GM12874 (cell line): ENCODE results near the gene FAHD1.

Experiments
- TF ChIP-seq, protein P1 (sequence below): IDR thresholded peaks from 2 replicates; pipeline ENCODE4 v1.5.1; 2011; ENCODE audit warnings: low read depth, mild to moderate bottlenecking, control low read depth, low read length, moderate library complexity; ENCODE audit not compliant: insufficient read depth

The FAHD1 gene

DNA sequence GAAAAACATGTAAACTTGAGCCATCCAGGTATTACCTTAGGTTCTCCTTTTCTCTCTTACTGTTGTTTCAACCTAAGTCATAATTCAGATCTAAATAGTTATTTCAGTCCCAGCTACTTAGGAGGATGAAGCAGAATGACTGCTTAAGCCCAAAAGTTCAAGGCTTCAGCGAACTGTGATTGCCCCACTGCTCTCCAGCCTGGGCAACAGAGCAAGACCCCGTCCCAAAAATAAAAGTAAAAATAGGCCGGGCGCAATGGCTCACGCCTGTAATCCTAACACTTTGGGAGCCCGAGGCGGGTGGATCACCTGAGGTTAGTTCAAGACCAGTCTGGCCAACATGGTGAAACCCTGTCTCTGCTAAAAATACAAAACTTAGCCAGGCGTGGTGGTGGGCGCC, 35.4 kb downstream of the FAHD1 start:
- TF ChIP-seq, protein P1, sequence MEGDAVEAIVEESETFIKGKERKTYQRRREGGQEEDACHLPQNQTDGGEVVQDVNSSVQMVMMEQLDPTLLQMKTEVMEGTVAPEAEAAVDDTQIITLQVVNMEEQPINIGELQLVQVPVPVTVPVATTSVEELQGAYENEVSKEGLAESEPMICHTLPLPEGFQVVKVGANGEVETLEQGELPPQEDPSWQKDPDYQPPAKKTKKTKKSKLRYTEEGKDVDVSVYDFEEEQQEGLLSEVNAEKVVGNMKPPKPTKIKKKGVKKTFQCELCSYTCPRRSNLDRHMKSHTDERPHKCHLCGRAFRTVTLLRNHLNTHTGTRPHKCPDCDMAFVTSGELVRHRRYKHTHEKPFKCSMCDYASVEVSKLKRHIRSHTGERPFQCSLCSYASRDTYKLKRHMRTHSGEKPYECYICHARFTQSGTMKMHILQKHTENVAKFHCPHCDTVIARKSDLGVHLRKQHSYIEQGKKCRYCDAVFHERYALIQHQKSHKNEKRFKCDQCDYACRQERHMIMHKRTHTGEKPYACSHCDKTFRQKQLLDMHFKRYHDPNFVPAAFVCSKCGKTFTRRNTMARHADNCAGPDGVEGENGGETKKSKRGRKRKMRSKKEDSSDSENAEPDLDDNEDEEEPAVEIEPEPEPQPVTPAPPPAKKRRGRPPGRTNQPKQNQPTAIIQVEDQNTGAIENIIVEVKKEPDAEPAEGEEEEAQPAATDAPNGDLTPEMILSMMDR: no peak

DNA sequence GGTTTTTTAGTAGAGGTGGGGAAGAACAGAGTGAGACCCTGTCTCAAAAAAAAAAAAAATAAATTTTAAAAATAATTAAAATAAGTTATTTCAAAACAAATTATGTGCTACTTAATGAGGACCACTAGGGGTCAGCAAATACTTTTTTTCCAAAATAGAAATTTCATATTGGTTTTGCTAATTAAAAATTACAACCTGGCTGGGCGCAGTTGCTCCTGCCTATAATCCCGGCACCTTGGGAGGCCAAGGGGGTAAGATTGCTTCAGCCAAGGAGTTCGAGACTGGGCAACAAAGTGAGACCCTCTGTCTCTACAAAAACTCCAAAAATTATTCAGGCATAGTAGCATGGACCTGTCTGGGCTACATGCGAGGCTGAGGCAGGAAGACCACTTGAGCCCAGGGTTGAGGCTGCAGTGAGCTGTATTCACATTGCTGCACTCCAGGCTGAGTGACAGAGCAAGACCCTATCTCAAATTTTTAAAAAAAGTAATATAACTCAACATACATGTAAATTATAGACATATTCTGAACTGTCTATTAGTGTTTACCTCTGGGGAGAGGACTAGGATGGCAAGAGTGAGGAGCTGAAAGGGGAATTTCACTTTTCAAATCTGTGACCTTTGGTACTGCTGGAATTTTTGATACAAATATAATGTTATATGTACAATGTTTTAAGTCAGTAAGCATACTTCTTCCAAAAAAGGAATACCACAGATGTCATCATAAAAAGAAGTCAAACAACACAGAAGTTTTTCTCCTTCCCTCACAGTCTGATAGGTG, 36.9 kb downstream of the FAHD1 start:
- TF ChIP-seq, protein P1: no peak

DNA sequence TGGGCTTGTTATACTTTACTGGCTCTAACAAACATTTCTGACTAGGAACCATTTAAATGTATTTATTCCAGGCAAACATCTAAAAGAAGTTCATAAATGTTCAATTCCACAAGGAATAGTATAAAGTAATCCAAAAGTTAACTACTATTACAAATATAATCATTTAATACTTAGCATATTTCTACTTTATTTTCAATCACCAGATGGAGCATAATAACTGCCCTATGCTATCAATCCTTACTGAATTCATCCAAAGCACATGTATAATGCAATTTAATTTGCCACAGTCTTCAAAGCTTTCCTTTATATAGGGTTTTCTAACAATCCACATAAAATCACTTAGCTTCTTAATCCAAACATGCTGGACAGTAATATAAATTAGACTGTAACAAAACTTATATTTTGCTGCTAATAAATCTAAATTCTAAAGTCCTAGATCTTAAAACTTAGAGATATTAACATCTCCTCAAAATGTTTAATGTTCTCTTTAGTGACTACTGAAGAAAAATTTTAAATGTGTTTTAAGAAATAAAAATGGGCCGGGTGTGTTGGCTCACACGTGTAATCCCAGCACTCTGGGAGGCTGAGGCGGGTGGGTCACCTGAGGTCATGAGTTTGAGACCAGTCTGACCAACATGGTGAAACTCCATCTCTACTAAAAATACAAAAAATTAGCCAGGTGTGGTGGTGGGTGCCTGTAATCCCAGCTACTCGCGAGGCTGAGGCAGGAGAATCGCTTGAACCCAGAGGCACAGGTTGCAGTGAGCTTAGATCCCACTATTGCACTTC, 39.1 kb downstream of the FAHD1 start:
- TF ChIP-seq, protein P1: no peak

DNA sequence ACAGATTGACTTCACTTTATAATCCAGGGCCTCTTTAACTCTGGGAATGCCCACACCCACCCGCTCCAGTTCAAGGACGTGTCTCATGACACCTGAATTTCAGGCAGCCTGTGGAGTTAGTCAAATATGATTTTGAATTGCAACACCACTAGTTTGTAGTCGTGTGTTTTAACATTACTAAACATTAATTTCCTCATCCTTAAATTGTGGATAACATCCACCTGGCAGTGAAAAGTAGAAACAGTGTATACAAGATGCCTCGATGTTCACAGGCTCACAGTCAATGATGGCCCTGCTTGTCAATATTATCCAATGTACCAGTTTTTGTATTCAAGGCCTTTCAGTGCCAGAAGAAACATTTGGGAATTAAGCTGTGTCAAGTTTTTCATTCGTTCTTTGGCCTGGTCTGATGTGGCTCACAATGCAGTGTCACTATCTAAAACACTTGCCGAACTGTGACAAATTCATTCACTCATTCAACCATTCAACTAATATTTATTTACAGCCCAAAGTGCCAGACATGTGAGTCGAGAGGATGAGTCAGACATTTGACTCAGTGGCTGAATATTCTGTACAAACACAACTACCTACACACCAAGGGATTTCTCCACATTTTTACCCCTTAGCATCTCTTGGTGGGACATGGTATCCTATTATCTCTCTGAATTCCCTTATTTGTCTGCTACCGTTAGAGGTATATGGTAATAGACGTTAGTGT, 43.5 kb downstream of the FAHD1 start:
- TF ChIP-seq, protein P1: no peak

DNA sequence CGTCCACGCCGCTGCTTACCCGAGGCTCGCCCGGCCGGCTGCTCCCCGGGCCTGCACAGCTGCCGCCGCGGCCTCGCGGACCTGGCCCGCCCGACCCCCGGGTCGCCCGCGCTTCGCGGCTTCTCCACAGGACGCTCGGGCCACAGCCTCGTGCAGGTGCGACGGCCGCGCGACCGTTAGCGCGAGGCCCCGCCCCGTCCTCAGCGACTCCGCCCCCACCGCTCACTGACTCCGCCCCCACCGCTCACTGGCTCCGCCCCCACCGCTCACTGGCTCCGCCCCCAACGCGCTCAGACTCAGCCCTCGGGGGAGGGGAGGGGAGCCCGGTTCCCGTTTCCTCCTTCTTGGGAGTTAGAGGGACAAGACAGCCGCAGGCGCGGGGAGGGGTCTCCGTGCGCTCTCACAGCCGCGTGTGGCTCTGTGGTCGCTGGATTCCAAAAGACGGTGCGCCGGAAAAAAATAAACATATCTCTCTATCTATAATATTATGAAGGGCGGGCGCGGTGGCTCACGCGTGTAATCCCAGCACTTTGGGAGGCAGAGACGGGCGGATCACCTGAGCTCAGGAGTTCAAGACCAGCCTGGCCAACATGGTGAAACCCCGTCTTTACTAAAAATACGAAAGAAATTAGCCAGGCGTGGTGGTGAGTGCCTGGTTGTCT, 45.1 kb downstream of the FAHD1 start, which contains the start of gene MEIOB:
Gene MEIOB, minus strand, starts transcription at position 191 of the 662 bp plus-strand sequence. CDS start 3,989 bp downstream, outside the sequence.
- TF ChIP-seq, protein P1: no peak

DNA sequence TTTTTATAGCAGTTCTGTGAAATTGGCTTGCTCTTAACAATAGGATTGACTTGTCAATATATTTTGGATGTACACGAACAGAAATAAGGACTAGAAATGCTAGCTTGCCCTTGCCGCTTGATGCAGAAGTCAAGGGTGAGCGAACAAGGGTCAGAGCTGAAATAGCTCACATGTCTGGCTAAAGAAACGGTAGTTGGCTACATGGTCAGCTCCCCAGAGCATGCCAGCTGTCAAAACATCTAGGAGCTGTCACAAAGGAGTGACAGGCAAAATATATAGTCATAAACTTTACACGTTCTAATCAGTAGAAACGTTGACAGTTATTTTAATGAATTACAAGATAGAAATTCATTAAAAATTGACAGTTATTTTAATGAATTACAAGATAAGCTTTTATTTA, 47.8 kb downstream of the FAHD1 start:
- TF ChIP-seq, protein P1: no peak
